B cell (primary cell): ENCODE data around the gene CDC42SE2. TPM values are rescaled to one million over a fixed set of nuclear protein-coding genes. Genes with fewer than 3 reads are reported as not detected.

Experiments
- ATAC-seq: fragments of 200-7000 bp; cut with Tn5 transposase; one replicate; pipeline ENCODE4 v1.10.0; 2021; ENCODE audit warnings: low read depth, mild to moderate bottlenecking, moderate number of reproducible peaks, moderate library complexity
- CTCF ChIA-PET: fragments of 350-600 bp; sonication (Branson Sonifier 250); formaldehyde crosslinking; loops from one replicate; lab custom pipeline; 2021; ENCODE audit warnings: antibody characterized with exemption, inconsistent platforms; lab: Charles Lee
- POLR2A ChIA-PET: fragments of 350-600 bp; sonication (Branson Sonifier 250); formaldehyde crosslinking; loops from one replicate; lab custom pipeline; 2021; ENCODE audit warnings: antibody characterized with exemption; lab: Charles Lee
- DNase-seq: peaks from one replicate; pipeline ENCODE4 v3.0.0; 2013
- H2AFZ ChIP-seq: 2 replicates; pipeline ENCODE4 v1.6.1; 2012; ENCODE audit warnings: mild to moderate bottlenecking, low read depth, low read length; ENCODE audit not compliant: insufficient read depth, poor library complexity, severe bottlenecking
- H3K27ac ChIP-seq, 2 donors: 1 replicate in 1 of 2; 2 replicates in 1 of 2; pipeline ENCODE4 v1.5.1; 2012 to 2013; ENCODE audit warnings: low read length in 2 of 2, mild to moderate bottlenecking in 2 of 2, moderate library complexity in 1 of 2
- H3K27me3 ChIP-seq, 4 experiments: fragments of 200-600 bp in 1 of 4; sonication (generic) in 1 of 4; replicated peaks in 1 of 4; 1 replicate in 2 of 4; 2 replicates in 2 of 4; pipeline versions ENCODE4 v1.6.1 to v1.7.0; 2013 to 2016; ENCODE audit warnings: low read length in 3 of 4, mild to moderate bottlenecking in 2 of 4, mixed read lengths in 1 of 4, moderate library complexity in 1 of 4; ENCODE audit not compliant: insufficient read depth in 4 of 4, control insufficient read depth in 3 of 4; ENCODE audit errors: control extremely low read depth in 1 of 4
- H3K36me3 ChIP-seq, 2 experiments: replicated peaks in 1 of 2; 1 replicate in 1 of 2; 2 replicates in 1 of 2; pipeline versions ENCODE4 v1.6.1 to v1.7.1; 2013; ENCODE audit warnings: low read length in 1 of 2; ENCODE audit not compliant: insufficient read depth in 2 of 2, control insufficient read depth in 1 of 2; ENCODE audit errors: control extremely low read depth in 1 of 2, extremely low read depth in 1 of 2
- H3K4me1 ChIP-seq, 2 donors: fragments of 200-600 bp in 1 of 2; sonication (generic) in 1 of 2; 1 replicate in 1 of 2; 2 replicates in 1 of 2; pipeline versions ENCODE4 v1.5.1 to v1.6.1; 2013 to 2017; ENCODE audit warnings: low read length in 2 of 2; ENCODE audit not compliant: control insufficient read depth in 2 of 2, insufficient read depth in 2 of 2
- H3K4me2 ChIP-seq: replicated peaks from 2 replicates; pipeline ENCODE3; 2012; ENCODE audit warnings: mild to moderate bottlenecking, low read depth, low read length; ENCODE audit not compliant: poor library complexity, severe bottlenecking
- H3K4me3 ChIP-seq, 5 experiments: fragments of 200-600 bp in 1 of 5; sonication (generic) in 1 of 5; 1 replicate in 3 of 5; 2 replicates in 2 of 5; pipeline versions ENCODE4 v1.5.1 to v1.7.0; 2011 to 2016; ENCODE audit warnings: low read length in 4 of 5, mild to moderate bottlenecking in 4 of 5, low read depth in 2 of 5, control low read depth in 1 of 5, moderate library complexity in 1 of 5; ENCODE audit not compliant: insufficient read depth in 1 of 5; ENCODE audit errors: control extremely low read depth in 1 of 5, extremely low read depth in 1 of 5
- H3K79me2 ChIP-seq: fragments of 200-600 bp; sonication (generic); one replicate; pipeline ENCODE4 v1.6.0; 2016; ENCODE audit warnings: low read length; ENCODE audit not compliant: control insufficient read depth, insufficient read depth
- H3K9ac ChIP-seq: fragments of 200-600 bp; sonication (generic); 2 replicates; pipeline ENCODE4 v1.6.1; 2017; ENCODE audit warnings: mild to moderate bottlenecking, low read length, moderate library complexity
- H3K9me3 ChIP-seq, 3 donors: one replicate each; pipeline versions ENCODE4 v1.6.1 to v1.7.1; 2013; ENCODE audit warnings: low read length in 2 of 3; ENCODE audit not compliant: control insufficient read depth in 2 of 3, insufficient read depth in 1 of 3; ENCODE audit errors: control extremely low read depth in 1 of 3
- H4K20me1 ChIP-seq: 2 replicates; pipeline ENCODE4 v1.6.0; 2012; ENCODE audit warnings: mild to moderate bottlenecking, low read length; ENCODE audit not compliant: insufficient read depth, control insufficient read depth, poor library complexity, severe bottlenecking
- H3K27ac Mint-ChIP-seq: one replicate; pipeline ENCODE4 v1.8.0; 2021; ENCODE audit warnings: mixed read lengths
- H3K27me3 Mint-ChIP-seq: one replicate; pipeline ENCODE4 v1.8.0; 2021; ENCODE audit warnings: mixed read lengths
- H3K4me1 Mint-ChIP-seq: one replicate; pipeline ENCODE4 v1.8.0; 2021; ENCODE audit warnings: mixed read lengths
- H3K4me3 Mint-ChIP-seq: one replicate; pipeline ENCODE4 v1.8.0; 2021; ENCODE audit warnings: mixed read lengths
- H3K9me3 Mint-ChIP-seq: one replicate; pipeline ENCODE4 v1.8.0; 2022; ENCODE audit warnings: mixed read lengths; ENCODE audit not compliant: insufficient read depth
- EZH2 ChIP-seq: IDR thresholded peaks from 2 replicates; pipeline ENCODE4 v1.6.1; 2012; ENCODE audit warnings: borderline replicate concordance, low read depth, mild to moderate bottlenecking, moderate library complexity, low read length; ENCODE audit not compliant: insufficient read depth, poor library complexity, severe bottlenecking
- WGBS: methylation state at CpG from one replicate; pipeline ENCODE4 v1.1.5; 2013; ENCODE audit warnings: missing lambda C conversion rate; ENCODE audit not compliant: insufficient coverage; 5-methylcytosine and 5-hydroxymethylcytosine counted together
- intact Hi-C: fragments of 100-400 bp; cut with micrococcal nuclease; formaldehyde crosslinking; loops from one replicate; pipeline ENCODE4 v1.10.0; 2022
- polyA plus RNA-seq: library from polyadenylated mRNA; depleted of rRNA; stranded (reverse); fragments of >200 nt; gene quantifications from 2 replicates; pipeline ENCODE4 v1.2.3, GENCODE V29; 2012
- total RNA-seq, 2 donors: library from RNA; stranded (reverse); fragments of 120-200 nt in 1 of 2; gene quantifications; 1 replicate in 1 of 2; 2 replicates in 1 of 2; pipeline versions ENCODE4 v1.2.3 to v1.2.4, GENCODE V29; 2013 to 2022
- TF ChIP-seq, protein P1 (sequence below): fragments of 200-600 bp; IDR thresholded peaks from one replicate; pipeline ENCODE4 v1.8.0; 2022; ENCODE audit warnings: antibody characterized with exemption, mild to moderate bottlenecking

Gene CDC42SE2
- total and polyA plus RNA-seq, 2 donors (not counting 1 experiment from before 2014, with no cell fraction given) = 42.5 to 161 TPM

DNA sequence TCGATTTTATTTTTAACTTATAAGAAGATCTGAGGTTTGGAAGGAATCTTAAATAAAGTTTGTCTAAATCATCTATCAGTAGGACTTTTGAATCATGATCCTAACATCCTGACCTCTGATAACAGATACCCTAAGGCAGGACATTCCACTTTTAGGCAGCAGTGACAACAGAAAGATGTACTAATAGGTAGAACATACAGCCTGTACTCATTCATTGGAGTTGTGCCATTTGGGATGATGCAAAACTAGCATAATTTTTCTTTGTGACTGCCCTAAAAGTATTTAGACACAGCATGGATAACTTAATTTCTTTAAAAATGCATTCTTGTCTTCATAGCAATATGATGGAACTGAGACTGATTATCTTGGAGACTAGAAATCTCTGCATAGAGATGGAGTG lies 39.7 kb downstream of the CDC42SE2 start:
- no peak overlapping the region for H3K4me3 Mint-ChIP-seq
- peaks cover 60% of the 10 kb centered on the region for H3K4me1 Mint-ChIP-seq

DNA sequence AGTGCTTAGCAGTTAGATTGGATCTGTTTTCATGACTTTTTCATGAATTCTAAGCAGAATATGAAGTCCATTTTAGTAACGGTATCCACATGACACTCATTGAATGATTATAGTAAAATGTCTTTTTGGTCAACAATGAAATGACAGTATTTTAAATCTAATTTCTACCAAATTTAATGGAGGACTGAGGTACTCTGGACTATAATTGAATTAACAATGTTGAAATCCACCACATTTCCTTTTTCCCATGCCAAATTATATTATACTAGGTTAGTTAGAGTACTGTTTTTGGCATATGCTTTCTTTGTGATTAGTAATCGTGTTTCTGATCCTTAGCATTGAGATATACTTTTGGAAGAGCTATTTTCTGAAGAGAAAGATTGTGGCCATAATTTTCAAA lies 40.6 kb downstream of the CDC42SE2 start:
- Histone ChIP-seq H3K79me2 (peaks cover 83% of the 10 kb centered on the region), H3K27ac (peak overlapping the region in 1 of 2 donors; percentile 13), H3K4me2 (no peak overlapping the region), H2AFZ (no peak overlapping the region), H3K4me3 (no peak overlapping the region), H3K9me3 (peaks cover 0 to 4% (median 0%) of the 10 kb centered on the region in 3 donors), H3K36me3 (peaks cover 3% of the 10 kb centered on the region in 2 experiments), H3K9ac (no peak overlapping the region), H3K4me1 (peaks cover 13 to 25% of the 10 kb centered on the region in 2 donors), H3K27me3 (no peaks in the 10 kb centered on the region), H4K20me1 (peaks cover 43% of the 10 kb centered on the region)
- CTCF ChIA-PET = interaction anchor here (1.0 kb wide), 1 partner anchor 66 kb away, joined by 4 read pairs; no protein-coding TSS in a partner anchor
- H3K27ac Mint-ChIP-seq = no peak overlapping the region
- intact Hi-C loops = loop anchor here (5.0 kb wide), 1 partner anchor 37 kb away; no protein-coding TSS in a partner anchor
- no peaks in the 10 kb centered on the region for H3K27me3 Mint-ChIP-seq
- no peak overlapping the region for H3K4me3 Mint-ChIP-seq
- WGBS = no CpG with 5 or more reads among the region's 2 CpGs
- peaks cover 54% of the 10 kb centered on the region for H3K4me1 Mint-ChIP-seq
- TF ChIP-seq EZH2 = no peak
- TF ChIP-seq, protein P1, sequence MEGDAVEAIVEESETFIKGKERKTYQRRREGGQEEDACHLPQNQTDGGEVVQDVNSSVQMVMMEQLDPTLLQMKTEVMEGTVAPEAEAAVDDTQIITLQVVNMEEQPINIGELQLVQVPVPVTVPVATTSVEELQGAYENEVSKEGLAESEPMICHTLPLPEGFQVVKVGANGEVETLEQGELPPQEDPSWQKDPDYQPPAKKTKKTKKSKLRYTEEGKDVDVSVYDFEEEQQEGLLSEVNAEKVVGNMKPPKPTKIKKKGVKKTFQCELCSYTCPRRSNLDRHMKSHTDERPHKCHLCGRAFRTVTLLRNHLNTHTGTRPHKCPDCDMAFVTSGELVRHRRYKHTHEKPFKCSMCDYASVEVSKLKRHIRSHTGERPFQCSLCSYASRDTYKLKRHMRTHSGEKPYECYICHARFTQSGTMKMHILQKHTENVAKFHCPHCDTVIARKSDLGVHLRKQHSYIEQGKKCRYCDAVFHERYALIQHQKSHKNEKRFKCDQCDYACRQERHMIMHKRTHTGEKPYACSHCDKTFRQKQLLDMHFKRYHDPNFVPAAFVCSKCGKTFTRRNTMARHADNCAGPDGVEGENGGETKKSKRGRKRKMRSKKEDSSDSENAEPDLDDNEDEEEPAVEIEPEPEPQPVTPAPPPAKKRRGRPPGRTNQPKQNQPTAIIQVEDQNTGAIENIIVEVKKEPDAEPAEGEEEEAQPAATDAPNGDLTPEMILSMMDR = no peak
- DNase-seq (no peak), ATAC-seq (no peak)
- POLR2A ChIA-PET = no interaction called here
- H3K9me3 Mint-ChIP-seq = no peaks in the 10 kb centered on the region

More for the DNA sequence above, 39.7 kb downstream of the CDC42SE2 start:
- H3K9me3 Mint-ChIP-seq = no peaks in the 10 kb centered on the region
- H3K27me3 Mint-ChIP-seq = no peaks in the 10 kb centered on the region
- intact Hi-C loops = loop anchor here (5.0 kb wide), 1 partner anchor 36 kb away; no protein-coding TSS in a partner anchor
- peaks cover 0 to 4% (median 0%) of the 10 kb centered on the region in 3 donors for H3K9me3 ChIP-seq
- no peak for TF ChIP-seq EZH2
- TF ChIP-seq, protein P1 = no peak
- no peak overlapping the region for H3K4me2 ChIP-seq
- H2AFZ ChIP-seq = no peak overlapping the region
- no peak overlapping the region for H3K9ac ChIP-seq
- peaks cover 3% of the 10 kb centered on the region in 2 experiments for H3K36me3 ChIP-seq
- DNase-seq = no peak
- H4K20me1 ChIP-seq = peaks cover 52% of the 10 kb centered on the region
- H3K27ac Mint-ChIP-seq = no peak overlapping the region
- ATAC-seq = no peak
- peak overlapping the region in 1 of 2 donors; percentile 67 for H3K27ac ChIP-seq
- H3K79me2 ChIP-seq = peaks cover 90% of the 10 kb centered on the region
- H3K27me3 ChIP-seq = no peaks in the 10 kb centered on the region
- no CpG with 5 or more reads among the region's 1 CpG for WGBS
- H3K4me3 ChIP-seq = no peak overlapping the region
- H3K4me1 ChIP-seq = peaks cover 22 to 33% of the 10 kb centered on the region in 2 donors
- CTCF ChIA-PET = interaction anchor here (0.9 to 1.0 kb wide), 2 partner anchors 65 to 78 kb away, joined by 3 to 4 read pairs; no protein-coding TSS in a partner anchor
- POLR2A ChIA-PET = no interaction called here
